ENCODE measurements around the gene PLS1.

Gene PLS1

GRCh38 chr3:142609136-142609535, 12.9 kb downstream of the PLS1 start:
- no peak for DNase-seq (ENCODE audit: low read depth)
- in situ Hi-C loops (cut with HindIII; ENCODE audit: low sequenced_read_pairs), result no loop called here
- no peak for TF ChIP-seq CTCF (IDR thresholded peaks at IDR 0.05; ENCODE audit: low read depth, low read length, missing control alignments)
- H3K4me3 ChIP-seq (ENCODE audit: low read depth, low read length), result no peak overlapping the region

GRCh38 chr3:142611206-142611605, 15.0 kb downstream of the PLS1 start:
- no peak for DNase-seq (ENCODE audit: low read depth)
- in situ Hi-C loops (cut with HindIII; ENCODE audit: low sequenced_read_pairs), result no loop called here
- TF ChIP-seq CTCF (IDR thresholded peaks at IDR 0.05; ENCODE audit: low read depth, low read length, missing control alignments), result no peak
- no peak overlapping the region for H3K4me3 ChIP-seq (ENCODE audit: low read depth, low read length)

GRCh38 chr3:142613491-142613890, 17.3 kb downstream of the PLS1 start:
- in situ Hi-C loops (cut with HindIII; ENCODE audit: low sequenced_read_pairs), result no loop called here
- no peak overlapping the region for H3K4me3 ChIP-seq (ENCODE audit: low read depth, low read length)
- no peak for DNase-seq (ENCODE audit: low read depth)
- TF ChIP-seq CTCF (IDR thresholded peaks at IDR 0.05; ENCODE audit: low read depth, low read length, missing control alignments), result no peak

GRCh38 chr3:142614059-142614626, 17.9 kb downstream of the PLS1 start:
- no peak overlapping the region for H3K4me3 ChIP-seq (ENCODE audit: low read depth, low read length)
- TF ChIP-seq CTCF (IDR thresholded peaks at IDR 0.05; ENCODE audit: low read depth, low read length, missing control alignments), result no peak
- DNase-seq (ENCODE audit: low read depth), result no peak
- in situ Hi-C loops (cut with HindIII; ENCODE audit: low sequenced_read_pairs), result no loop called here

- no peak for TF ChIP-seq CTCF (IDR thresholded peaks at IDR 0.05; ENCODE audit: low read depth, low read length, missing control alignments)
- no peak for DNase-seq (ENCODE audit: low read depth)
- in situ Hi-C loops (cut with HindIII; ENCODE audit: low sequenced_read_pairs), result no loop called here
Measured at GRCh38 chr3:142615171-142615570, 19.0 kb downstream of the PLS1 start.

GRCh38 chr3:142618917-142619461, 22.8 kb downstream of the PLS1 start:
- H3K4me3 ChIP-seq (ENCODE audit: low read depth, low read length), result no peak overlapping the region
- in situ Hi-C loops (cut with HindIII; ENCODE audit: low sequenced_read_pairs), result no loop called here
- no peak for DNase-seq (ENCODE audit: low read depth)
- TF ChIP-seq CTCF (IDR thresholded peaks at IDR 0.05; ENCODE audit: low read depth, low read length, missing control alignments), result no peak

More at GRCh38 chr3:142615171-142615570, 19.0 kb downstream of the PLS1 start:
- H3K4me3 ChIP-seq (ENCODE audit: low read depth, low read length), result no peak overlapping the region

All from astrocyte of the cerebellum (primary cell).